Fibroblast of mammary gland (primary cell): ENCODE results near the gene MAPKAP1.

ENCODE experiments used
- DNase-seq: peaks from one replicate; pipeline ENCODE4 v3.0.0-alpha.2; 2010; ENCODE audit warnings: low read depth
- H3K4me3 ChIP-seq: 2 replicates; pipeline ENCODE4 v1.5.1; 2011; ENCODE audit warnings: low read depth, mild to moderate bottlenecking, low read length, moderate library complexity; ENCODE audit not compliant: control insufficient read depth
- CTCF ChIP-seq: conservative IDR thresholded peaks from 2 replicates; pipeline ENCODE4 v1.5.1; 2011; ENCODE audit warnings: low read depth, low read length, inconsistent platforms; ENCODE audit not compliant: control insufficient read depth, insufficient read depth

The MAPKAP1 gene

GRCh38 chr9:125486576-125486975 lies 220.4 kb downstream of the MAPKAP1 start:
- peak; percentile 43 for DNase-seq
- H3K4me3 ChIP-seq: no peak overlapping the region
- TF ChIP-seq CTCF: no peak

- no peak overlapping the region for H3K4me3 ChIP-seq
- no peak for DNase-seq
- no peak for TF ChIP-seq CTCF
These were observed 220.9 kb downstream of the MAPKAP1 start for GRCh38 chr9:125486152-125486508.

GRCh38 chr9:125485471-125486151 lies 221.4 kb downstream of the MAPKAP1 start:
- TF ChIP-seq CTCF: no peak
- H3K4me3 ChIP-seq: no peak overlapping the region
- no peak for DNase-seq

GRCh38 chr9:125484350-125485282 lies 222.4 kb downstream of the MAPKAP1 start:
- DNase-seq: peak; percentile 90
- no peak for TF ChIP-seq CTCF
- H3K4me3 ChIP-seq: no peak overlapping the region

- H3K4me3 ChIP-seq: no peak overlapping the region
- DNase-seq: no peak
- no peak for TF ChIP-seq CTCF
These were observed 223.3 kb downstream of the MAPKAP1 start for GRCh38 chr9:125483697-125484096.

GRCh38 chr9:125479846-125480615 lies 227.0 kb downstream of the MAPKAP1 start:
- no peak overlapping the region for H3K4me3 ChIP-seq
- no peak for DNase-seq
- no peak for TF ChIP-seq CTCF
